ENCODE results near the gene ZNF598.

Gene ZNF598

DNA sequence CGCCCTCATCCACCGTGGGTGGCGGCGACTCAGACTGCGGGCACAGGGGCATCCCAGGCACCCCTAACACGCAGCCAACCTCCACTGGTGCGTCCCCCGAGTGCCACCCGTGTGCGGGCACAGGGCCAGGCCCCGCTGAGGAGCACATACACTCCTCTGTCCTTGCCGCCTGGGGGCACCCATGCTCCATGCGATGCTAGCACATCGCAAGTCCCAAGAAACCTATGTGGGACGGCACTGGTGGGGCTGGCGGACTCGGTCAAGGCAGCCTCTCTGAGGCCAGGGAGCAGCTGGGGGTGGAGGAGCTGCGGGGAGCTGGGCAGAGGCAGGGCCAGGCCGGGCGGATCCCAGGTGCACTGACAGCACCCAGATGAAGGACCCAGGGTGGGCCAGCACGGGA lies 4.0 kb downstream of the ZNF598 start:
- no peak for DNase-seq

DNA sequence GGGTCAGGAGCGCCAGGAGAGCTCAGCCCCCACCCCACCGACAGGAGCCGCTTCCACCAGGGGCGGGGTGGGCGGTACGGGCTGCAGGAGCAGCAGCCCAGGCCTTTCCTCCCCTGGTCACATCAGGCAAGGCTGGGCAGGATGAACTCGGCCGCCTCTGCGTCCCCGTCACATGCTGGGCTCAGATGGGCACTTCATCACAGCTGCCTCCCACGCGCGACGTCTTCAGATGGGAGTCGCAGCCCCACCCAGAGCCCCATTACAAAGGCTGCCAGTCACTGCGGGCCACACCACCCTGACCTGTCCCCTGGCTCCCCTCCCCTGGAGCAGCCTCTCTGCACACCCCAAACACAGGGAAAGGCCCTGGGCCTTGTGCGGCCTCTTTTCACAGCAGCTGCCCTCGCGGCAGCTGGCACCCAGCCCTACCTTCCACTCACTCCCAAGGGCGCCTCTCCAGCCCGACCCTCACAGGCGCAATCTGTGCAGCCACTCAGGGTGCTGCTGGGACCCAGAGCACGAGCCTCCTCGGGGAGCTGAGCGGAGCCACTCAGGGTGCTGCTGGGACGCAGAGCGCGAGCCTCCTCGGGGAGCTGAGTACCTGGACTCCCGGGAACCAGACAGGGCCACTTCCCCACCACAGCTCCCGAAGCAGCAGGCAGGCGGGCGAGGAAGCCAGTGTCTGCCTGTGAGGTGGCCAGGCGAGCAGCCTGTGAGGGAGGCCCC lies 4.7 kb downstream of the ZNF598 start:
- DNase-seq: no peak

DNA sequence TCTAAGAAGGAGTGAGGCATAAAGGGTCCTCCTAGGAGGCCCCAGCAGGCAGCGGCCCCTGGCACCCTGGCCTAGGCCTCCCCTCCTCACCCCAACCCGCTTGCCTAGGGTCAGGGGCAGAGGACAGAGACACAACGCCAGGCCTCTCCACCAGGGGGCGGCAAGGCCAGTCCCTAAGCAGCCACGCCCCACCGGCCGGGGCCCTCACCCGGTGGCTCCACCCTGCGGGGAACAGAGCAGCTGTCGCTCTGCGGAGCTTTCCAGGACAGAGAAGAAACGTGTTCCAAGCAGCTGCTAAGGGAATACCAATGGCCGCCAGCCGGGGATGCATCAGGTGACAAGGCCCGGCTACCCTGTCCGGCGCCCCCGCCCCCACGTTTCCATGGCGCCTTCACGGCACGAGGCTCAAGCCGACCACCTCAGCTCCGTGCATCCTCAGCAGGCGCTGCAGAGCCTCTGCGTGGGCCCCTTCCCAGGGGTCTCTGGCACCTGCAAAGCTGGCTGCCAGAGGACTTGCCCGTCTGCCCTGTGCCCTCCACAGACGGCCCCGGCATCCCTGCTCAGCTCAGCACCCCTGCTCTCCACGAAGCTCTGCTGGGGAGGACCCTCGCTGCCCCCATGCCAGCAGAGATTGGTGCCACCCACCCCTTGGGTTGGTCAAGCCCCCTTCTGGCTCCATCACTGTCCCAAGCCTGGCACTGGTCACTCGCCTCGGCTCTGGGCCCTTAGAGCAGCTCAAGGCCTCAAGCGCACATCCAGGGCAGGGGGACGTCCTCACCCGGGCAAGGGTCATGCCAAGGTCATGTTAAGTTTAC lies 5.6 kb downstream of the ZNF598 start:
- peak; percentile 75 for DNase-seq

DNA sequence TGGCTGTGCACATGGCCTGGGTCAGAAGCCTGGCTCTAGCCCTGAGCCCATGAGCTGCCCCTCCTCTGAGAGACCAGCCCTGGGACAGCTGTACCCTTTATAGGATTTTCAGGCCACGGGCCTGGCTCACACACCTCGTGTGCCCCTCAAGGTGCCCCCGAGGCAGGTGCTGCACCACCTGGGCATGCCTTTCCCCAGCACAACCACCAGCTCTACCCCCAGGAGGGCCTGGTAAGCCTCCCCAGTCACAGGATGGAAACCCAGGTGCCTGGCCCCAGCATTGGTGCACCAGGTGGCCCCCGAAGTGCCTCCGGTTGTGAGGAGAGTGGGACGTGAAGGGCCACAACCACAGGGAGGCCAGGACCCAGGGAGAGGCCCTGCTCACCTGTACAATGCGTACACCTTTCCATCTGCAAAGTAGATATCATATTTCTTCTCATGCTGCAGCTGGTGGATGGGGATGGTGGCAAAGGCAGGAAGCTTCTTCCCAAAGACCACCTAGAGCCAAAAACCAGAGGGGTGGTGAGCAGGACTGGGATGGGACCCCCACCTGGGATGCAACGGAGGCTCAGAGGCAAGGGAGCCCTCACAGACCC lies 6.3 kb downstream of the ZNF598 start:
- DNase-seq: no peak

DNA sequence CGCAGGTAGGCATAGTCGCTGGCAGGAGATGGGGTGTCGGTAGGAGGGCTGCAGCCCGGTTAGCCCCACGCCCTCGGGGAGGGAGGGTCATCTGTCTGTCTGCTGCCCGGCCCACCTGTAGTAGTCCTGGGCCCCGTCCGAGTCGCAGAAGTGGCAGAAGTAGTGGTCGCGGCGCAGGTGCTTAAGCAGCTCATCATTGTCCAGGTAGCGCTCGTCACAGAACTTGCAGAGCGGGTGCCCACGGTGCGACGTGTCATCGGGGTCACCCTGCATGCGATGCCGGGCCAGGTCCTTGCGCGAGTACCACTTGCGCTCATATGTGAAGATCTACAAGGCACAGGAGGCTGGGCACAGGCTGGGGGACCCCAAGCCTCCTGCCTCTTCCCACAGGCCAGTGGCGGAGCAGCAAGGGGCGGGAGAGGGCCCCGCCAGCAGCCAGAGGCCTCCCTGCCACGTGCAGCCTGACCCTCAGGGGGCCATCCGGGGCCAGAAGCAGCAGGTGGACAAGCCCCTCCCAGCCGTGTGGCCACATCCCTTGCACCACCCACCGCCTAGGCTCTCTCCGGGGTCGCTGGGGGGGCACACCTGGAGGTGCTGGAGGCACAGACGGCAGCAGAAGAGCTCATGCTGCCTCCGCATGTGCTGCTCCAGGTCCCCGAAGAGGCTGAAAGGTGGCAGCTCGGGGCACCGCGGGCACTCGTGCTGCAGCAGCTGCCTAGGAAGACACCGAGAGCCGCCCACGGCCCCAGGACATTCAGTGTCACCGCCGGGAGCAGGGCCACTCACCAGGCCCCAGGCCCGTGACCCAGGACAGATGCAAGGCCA lies 7.0 kb downstream of the ZNF598 start:
- DNase-seq: no peak

DNA sequence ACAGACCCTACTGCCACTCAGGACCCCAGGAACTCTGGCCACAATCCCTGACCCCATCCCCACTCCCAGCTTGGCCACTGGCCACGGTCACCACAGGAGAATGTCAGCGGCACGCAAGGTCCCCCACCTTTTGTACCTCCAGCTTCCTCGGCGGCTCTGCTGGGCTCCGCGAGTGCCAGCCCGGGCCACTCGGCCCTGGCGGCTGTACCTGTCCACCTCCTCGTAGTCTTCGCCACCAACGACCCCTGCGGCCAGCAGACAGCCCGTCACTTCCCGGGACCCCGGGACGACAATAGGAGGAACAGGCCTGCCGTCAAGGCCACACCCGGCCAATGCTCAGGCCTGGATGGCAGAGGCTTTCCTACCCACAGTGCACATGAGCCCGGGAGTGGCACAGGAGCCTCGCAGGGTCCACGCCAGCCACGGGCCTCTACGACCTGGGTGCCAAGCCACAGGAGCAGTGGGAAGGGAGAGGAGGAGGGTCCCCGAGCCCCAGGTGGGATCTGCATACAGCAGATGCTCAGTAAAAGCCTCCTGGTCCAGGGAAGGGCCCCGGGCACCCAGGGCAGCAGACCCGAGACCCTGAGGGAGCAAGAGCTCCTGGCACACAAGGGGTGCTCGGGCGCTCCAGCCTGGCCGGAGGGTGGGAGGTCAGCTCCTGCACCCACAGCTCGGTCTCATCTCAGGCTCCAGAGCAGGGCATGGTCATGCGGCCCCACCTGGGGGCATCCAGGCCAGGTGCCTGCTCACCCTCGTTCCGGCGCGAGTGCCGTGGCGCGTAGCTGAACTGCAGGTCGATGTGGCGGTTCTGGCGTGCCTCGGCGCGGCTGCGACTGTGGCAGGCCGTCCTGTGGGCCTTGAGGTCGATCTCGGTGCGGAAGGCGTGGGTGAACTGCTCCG lies 7.9 kb downstream of the ZNF598 start:
- DNase-seq: no peak

DNA sequence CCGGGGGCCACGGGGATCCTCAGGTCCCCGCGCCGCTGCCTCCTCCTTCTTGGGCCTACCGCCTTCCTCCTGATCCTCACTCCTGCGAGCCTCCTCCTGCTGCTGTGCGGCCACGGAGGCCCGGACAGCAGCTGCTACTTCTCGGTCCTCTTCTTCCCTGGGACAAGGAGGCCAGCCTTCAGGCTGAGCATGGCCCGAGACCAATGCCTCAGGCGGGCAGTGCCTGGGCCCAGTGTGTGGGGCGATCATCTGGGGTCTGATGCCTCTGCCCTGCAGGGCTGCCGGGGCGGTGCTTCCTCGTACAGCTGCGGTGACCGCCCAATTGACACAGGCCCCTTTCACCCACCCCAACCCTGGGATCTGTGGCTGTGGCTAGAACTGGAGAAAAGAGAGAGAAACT lies 8.6 kb downstream of the ZNF598 start:
- no peak for DNase-seq

DNA sequence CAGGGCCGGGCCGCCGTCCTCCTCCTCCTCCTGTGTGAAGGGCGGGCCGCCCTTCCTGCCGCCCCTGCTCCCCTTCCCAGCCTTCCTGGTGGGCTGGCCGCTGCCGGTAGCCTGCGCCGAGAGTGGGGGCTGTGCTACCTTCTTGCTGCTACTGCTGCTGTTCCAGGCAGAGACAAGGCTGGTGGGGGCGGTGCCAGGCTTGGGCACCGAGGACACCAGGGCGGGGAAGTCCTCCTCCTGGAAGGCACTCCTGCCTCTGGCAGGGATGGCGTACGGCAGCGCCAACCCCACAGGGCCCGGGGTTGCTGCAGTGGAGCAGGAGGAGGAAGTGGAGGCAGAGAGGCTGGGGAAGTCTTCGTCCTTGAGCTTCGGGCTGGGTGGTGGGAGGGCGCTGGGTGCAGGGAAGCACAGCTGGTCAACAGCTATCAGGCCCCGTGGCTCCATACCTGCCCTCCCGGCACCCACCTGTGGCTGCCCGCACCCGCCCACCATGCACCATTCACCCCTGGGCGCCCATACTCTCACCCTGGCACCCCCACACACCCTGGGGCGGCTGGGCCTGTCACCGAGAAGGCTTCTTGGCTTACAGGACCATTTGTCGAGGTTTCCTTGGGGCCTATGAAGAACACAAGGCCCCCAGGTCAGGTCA lies 9.6 kb downstream of the ZNF598 start:
- DNase-seq: no peak

DNA sequence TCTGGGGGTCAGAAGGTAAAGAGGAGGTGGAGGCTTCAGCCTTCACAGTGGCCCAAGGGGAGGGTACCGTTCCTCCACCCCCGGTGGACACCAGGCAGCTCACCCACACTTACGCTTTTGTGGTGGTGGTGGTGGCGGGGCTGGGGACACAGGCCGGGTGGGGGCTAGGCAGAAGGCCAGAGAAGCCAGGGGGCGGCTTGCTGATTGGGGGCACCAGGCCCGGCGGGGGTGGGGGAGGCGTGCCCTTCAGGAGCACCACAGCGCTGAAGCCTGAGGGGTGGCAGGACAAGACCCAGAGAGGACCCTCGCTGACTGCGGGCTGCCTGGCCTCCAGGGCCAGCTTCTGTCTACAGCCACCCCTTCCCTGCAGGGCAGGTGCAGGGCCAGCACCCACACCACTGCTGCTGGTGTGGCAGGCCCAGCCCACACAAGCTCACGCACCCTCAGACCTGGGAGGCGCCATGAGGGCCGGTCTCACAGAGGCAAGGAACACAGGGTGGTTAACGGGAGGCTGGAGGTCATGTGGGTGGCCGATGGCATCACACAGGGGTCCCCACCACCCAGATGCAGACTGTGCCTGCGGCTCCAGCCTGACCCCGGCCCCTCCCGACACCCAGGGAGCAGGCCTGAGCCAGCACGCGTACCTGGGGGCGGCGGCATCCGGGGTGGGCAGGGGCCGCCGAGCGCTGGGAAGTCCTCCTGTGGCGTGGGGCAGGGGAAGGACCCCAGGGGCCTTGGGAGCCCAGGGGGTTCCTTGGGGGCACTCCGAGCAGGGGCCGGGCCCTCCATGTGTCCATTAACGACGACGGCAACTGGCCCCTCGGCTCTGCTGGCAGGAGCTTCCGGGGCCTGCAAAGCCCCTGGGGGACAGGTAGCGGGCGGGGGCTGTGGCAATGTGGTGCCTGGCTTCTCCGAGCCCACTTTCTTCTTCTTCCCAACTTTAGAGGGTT lies 10.5 kb downstream of the ZNF598 start:
- DNase-seq: no peak

DNA sequence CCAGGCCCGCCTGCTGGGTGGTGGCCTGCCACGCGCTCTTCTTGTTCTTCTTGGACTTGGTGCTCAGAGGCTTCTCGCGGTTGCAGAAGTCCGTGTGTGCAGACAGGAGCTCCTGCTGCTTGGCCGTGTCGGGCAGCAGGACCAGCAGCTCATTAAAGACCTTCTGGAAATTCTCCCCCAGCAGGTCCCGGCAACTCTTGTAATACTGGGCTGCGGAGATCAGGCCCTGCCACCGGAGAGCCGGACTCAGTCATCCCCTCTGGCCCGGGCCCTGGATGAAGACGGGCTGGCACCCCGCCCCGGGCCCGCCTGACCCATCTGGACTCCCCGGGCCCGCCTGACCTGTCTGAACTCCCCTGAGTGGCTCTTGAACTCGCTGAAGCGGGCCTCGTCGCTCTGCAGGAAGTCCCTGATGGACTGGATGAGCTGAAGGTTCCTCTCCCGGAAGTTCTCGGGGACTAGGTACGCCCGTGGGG lies 11.2 kb downstream of the ZNF598 start:
- DNase-seq: no peak

DNA sequence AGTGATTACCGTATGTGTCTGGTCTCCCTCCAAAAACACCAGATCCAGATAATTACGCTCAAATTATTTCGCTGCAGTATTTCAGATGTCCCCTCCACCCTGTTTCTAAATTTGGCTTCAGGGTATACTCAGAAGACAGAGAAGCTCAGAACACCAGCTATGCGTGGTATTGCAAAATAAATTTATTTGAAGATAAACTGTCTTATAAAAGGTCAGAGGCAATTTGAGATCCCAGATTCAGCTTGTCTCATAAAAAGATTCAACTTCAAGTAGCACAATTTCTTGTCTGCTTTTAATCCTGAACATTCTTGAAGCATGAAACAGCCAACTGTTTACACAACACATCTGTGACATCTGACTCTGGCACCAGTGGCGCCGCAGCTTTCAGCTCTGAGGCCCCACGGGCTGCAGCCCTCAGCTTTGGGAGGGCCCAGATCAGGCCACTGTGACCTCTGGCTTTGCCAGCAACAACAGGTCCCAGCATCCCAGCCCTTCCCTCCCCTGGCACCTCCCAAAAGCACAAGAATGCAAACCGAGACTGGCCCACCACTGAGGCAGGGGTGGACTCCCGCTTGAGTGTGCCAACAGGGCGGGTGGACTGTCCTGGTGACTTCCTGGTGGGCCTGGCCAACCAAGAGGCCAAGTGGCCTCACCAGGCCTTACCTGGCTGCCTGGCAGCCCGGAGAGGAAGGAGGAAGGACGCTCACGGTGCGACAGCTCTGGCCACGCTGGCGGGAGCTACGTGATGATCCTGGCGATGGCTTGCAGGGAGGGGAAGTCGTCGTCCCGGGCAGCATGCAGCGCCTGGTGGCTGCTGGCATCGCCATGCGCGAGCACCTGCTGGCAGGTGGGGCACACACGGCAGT lies 11.9 kb downstream of the ZNF598 start:
- no peak for DNase-seq

DNA sequence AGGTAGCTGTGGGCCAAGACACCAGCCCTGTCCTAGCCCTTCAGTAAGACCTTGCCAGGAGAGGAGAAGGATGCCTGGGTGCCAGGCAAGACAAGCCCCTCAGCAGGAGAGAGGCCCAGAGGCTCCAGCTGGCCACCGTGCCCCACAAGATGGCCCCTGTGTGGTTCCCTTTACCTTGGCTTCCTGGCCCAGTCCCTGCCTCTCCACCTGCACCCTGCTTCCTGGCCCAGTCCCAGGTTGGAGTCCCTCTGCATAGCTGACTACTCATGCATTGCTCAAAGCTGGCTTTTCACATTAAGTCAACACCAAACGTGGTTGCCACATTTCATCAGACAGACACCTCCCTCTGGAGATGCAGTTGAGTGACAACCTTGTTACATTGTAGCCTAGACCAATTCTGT lies 15.9 kb downstream of the ZNF598 start:
- DNase-seq: no peak

DNA sequence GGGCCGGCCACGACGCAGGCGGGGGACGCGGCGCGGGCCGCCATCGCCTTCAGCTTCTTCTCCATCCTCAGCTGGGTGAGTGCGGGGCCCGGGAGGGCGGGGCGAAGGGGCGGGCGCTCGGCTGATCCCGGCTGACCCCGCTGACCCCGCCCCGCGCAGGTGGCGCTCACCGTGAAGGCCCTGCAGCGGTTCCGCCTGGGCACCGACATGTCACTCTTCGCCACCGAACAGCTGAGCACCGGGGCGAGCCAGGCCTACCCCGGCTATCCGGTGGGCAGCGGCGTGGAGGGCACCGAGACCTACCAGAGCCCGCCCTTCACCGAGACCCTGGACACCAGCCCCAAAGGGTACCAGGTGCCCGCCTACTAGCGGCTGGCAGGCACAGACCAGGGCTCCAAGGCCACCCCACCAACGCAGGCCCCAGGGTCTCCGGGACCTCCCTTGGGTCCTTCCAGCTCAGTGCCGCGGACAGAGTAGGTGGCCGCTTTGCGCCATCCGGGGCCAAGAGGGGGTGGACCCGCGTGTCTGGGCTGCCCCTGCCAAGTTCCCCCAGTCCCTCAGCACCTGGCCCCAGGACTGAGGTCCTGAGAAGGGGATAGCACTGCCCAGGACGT lies 16.8 kb downstream of the ZNF598 start:
- DNase-seq: no peak

DNA sequence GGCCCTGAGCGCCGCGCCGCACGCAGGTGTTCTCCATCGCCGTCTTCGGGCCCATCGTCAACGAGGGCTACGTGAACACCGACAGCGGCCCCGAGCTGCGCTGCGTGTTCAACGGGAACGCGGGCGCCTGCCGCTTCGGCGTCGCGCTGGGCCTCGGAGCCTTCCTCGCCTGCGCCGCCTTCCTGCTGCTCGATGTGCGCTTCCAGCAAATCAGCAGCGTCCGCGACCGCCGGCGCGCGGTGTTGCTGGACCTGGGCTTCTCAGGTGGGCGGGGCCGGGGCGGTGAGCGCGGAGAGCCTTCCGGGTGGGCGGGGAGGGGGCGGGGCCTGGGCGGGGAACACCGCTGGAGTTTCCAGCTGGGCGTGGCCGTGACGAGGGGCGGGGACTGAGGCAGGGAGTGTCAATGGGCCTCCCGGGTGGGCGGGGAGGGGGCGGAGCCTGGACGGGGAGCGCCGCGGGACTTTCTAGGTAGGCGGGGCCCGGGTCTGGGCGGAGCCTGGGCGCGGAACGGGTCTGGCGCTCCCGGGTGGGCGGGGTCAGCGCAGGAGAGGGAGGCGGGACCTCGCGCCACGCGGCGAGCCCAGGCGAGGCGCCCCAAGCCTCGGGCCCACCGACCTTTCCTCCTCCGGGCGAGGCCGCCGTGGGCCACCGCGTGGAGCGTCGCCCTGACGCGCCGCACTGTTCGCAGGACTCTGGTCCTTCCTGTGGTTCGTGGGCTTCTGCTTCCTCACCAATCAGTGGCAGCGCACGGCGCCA lies 17.5 kb downstream of the ZNF598 start:
- DNase-seq: peak; percentile 99

DNA sequence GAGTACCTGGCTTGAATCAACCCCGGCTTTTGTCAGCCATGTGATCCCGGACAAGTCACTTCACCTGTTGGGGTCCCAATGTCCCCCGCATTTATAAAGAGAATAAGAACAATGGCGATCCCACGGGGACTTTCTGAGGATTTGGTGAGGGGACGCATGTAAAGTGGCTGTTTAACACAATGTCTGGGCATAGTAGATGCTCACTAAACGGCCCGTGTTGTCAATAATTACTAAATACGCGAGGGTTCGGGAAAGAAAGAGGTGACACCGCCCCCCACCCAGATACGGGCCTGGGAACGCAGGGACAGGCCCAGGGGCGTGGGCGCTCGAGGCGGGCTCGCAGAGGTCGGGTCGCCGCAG lies 18.1 kb downstream of the ZNF598 start:
- DNase-seq: no peak

DNA sequence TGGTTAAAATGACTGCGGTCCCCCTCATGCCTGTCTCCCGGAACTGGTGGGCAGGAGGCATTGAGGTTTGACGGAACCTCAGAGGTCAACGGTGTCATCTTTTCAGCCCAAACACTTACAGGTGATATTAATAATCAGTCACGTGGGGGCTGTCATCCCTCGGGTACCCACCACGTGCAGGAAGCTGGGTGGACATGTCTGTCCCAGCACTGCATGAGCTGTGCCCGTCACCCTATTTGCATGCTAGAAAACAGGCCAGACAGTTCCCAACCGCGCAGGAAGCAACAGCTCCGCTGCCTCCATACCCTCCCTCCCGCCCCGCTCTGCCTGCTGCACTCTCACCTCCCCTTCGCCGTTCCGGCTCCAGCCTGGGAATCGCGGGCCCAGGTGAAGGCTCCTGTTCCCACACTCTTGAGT lies 18.5 kb downstream of the ZNF598 start:
- no peak for DNase-seq

DNA sequence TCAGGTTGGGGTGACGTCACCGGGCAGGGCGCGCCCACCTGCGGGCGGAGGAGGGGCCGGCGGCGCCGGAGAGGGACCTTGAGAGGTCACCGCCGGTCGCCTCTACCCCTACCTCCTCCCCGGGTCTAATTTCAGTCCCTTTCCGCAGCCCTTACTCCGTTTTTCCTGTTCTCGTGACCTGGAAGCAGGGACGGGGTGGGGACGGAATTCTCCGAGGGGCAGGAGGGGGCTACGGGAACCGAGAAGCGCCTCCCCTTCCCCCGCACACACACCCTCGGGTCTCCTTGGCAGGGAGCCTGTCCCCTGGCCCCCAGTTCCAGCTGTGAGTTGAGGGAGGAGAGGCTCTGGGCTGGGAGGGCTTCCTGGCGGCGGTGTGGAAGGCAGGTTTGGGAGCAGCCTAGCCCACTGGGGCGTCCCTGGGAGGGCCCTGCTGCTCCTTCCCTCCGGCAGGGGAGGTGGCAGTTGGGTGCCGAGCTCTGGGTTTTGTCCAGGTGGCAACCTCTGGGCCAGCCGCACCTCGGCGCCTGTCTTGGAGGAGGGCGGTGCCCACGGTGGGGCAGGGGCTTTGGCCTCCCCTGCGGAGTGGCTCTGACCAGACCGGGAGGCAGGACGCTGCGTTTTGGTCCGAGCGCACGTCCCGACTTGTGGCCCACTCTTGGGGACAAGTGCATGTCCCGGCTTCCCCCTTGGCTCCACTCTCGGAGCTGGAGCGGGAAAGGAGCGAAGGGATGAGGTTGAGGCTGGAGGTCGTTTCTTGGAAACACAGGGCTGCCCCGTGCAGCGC lies 19.1 kb downstream of the ZNF598 start:
- no peak for DNase-seq

DNA sequence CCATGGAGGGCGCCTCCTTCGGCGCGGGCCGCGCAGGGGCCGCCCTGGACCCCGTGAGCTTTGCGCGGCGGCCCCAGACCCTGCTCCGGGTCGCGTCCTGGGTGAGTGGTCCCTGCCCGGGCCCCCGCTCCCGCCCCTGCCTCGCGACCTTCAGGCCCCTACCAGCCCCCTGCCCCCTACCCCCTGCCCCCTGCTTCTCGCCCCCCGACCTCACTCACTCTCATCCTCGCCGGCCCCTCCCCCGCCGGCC lies 19.6 kb downstream of the ZNF598 start:
- no peak for DNase-seq

Measured in activated T-cell treated with anti-CD3 and anti-CD28 coated beads for 4 hours (primary cell).